Mesenchymal stem cell (in vitro differentiated cells and primary cell): ENCODE results near the gene ANKRD27.

Experiments used
- DNase-seq: peaks from one replicate; pipeline ENCODE4 v3.0.0-alpha.2; 2013
- H2AFZ ChIP-seq: one replicate; pipeline ENCODE4 v1.6.1; 2013; ENCODE audit warnings: low read depth, mild to moderate bottlenecking, control low read depth, inconsistent platforms, low read length, moderate library complexity
- H2AK5ac ChIP-seq: 2 replicates; pipeline ENCODE4 v1.6.1; 2013; ENCODE audit warnings: low read length, moderate library complexity, mild to moderate bottlenecking, inconsistent platforms; ENCODE audit not compliant: severe bottlenecking
- H2BK120ac ChIP-seq: one replicate; pipeline ENCODE4 v1.6.1; 2013; ENCODE audit warnings: low read depth, mild to moderate bottlenecking, inconsistent platforms, low read length, moderate library complexity
- H2BK12ac ChIP-seq, 2 experiments: one replicate each; pipeline ENCODE4 v1.6.1; 2013; ENCODE audit warnings: inconsistent platforms in 2 of 2, low read length in 2 of 2, mild to moderate bottlenecking in 2 of 2, moderate library complexity in 2 of 2, control low read depth in 1 of 2
- H2BK15ac ChIP-seq: one replicate; pipeline ENCODE4 v1.6.1; 2013; ENCODE audit warnings: mild to moderate bottlenecking, low read depth, inconsistent platforms; ENCODE audit not compliant: poor library complexity, severe bottlenecking
- H2BK5ac ChIP-seq: 2 replicates; pipeline ENCODE4 v1.6.1; 2013; ENCODE audit warnings: low read depth, mild to moderate bottlenecking, low read length, control low read depth, inconsistent platforms; ENCODE audit not compliant: poor library complexity, severe bottlenecking
- H3K14ac ChIP-seq, 2 experiments: one replicate each; pipeline ENCODE4 v1.6.1; 2013; ENCODE audit warnings: inconsistent platforms in 2 of 2, low read length in 2 of 2, control low read depth in 1 of 2, mild to moderate bottlenecking in 1 of 2, moderate library complexity in 1 of 2
- H3K18ac ChIP-seq, 2 experiments: one replicate each; pipeline ENCODE4 v1.6.1; 2013; ENCODE audit warnings: inconsistent platforms in 2 of 2, low read length in 2 of 2, control low read depth in 1 of 2, low read depth in 1 of 2, mild to moderate bottlenecking in 1 of 2
- H3K23ac ChIP-seq, 2 experiments: one replicate each; pipeline ENCODE4 v1.6.1; 2013; ENCODE audit warnings: inconsistent platforms in 2 of 2, low read length in 2 of 2, mild to moderate bottlenecking in 2 of 2, moderate library complexity in 2 of 2, control low read depth in 1 of 2
- H3K27ac ChIP-seq: 2 replicates; pipeline ENCODE4 v1.5.1; 2013; ENCODE audit warnings: mild to moderate bottlenecking, moderate library complexity, low read length, control low read depth, inconsistent platforms; ENCODE audit not compliant: poor library complexity, severe bottlenecking
- H3K27me3 ChIP-seq, 2 experiments: 2 replicates each; pipeline versions ENCODE4 v1.6.1 to v1.7.0; 2013; ENCODE audit warnings: low read length in 2 of 2, mild to moderate bottlenecking in 2 of 2, moderate library complexity in 2 of 2, control low read depth in 1 of 2, inconsistent platforms in 1 of 2; ENCODE audit not compliant: control insufficient read depth in 1 of 2, insufficient read depth in 1 of 2
- H3K36me3 ChIP-seq, 2 experiments: 2 replicates each; pipeline versions ENCODE4 v1.6.1 to v1.7.0; 2013; ENCODE audit warnings: low read length in 2 of 2, control low read depth in 1 of 2, inconsistent platforms in 1 of 2, low read depth in 1 of 2, mild to moderate bottlenecking in 1 of 2; ENCODE audit not compliant: insufficient read depth in 2 of 2, control insufficient read depth in 1 of 2
- H3K4ac ChIP-seq, 2 experiments: one replicate each; pipeline ENCODE4 v1.6.1; 2013; ENCODE audit warnings: inconsistent platforms in 2 of 2, low read length in 2 of 2, mild to moderate bottlenecking in 2 of 2, moderate library complexity in 2 of 2, control low read depth in 1 of 2, low read depth in 1 of 2
- H3K4me1 ChIP-seq: 2 replicates; pipeline ENCODE4 v1.6.1; 2013; ENCODE audit warnings: low read depth, low read length, control low read depth; ENCODE audit not compliant: control insufficient read depth, insufficient read depth
- H3K4me2 ChIP-seq: 2 replicates; pipeline ENCODE4 v1.6.1; 2013; ENCODE audit warnings: low read length, mild to moderate bottlenecking, inconsistent platforms; ENCODE audit not compliant: poor library complexity, severe bottlenecking
- H3K4me3 ChIP-seq, 2 experiments: 2 replicates each; pipeline versions ENCODE4 v1.5.1 to v1.7.0; 2013; ENCODE audit warnings: low read length in 2 of 2, mild to moderate bottlenecking in 2 of 2, control low read depth in 1 of 2, low read depth in 1 of 2; ENCODE audit not compliant: insufficient read depth in 1 of 2
- H3K79me1 ChIP-seq: replicated peaks from 2 replicates; pipeline ENCODE4 v1.6.1; 2013; ENCODE audit warnings: mild to moderate bottlenecking, control low read depth, low read length, inconsistent platforms; ENCODE audit not compliant: poor library complexity, severe bottlenecking
- H3K9ac ChIP-seq: 2 replicates; pipeline ENCODE4 v1.7.0; 2013; ENCODE audit warnings: mild to moderate bottlenecking, low read length, moderate library complexity
- H3K9me3 ChIP-seq: 2 replicates; pipeline ENCODE4 v1.7.0; 2013; ENCODE audit warnings: mild to moderate bottlenecking, low read length; ENCODE audit not compliant: control insufficient read depth
- H4K8ac ChIP-seq: one replicate; pipeline ENCODE4 v1.6.1; 2013; ENCODE audit warnings: inconsistent platforms, mild to moderate bottlenecking, low read length, moderate library complexity
- H4K91ac ChIP-seq: one replicate; pipeline ENCODE4 v1.6.1; 2013; ENCODE audit warnings: mild to moderate bottlenecking, low read length, inconsistent platforms
- WGBS: methylation state at CpG from one replicate; pipeline ENCODE4 v1.1.7; 2013; ENCODE audit warnings: mixed read lengths; 5-methylcytosine and 5-hydroxymethylcytosine counted together

Gene ANKRD27

GRCh38 chr19:32672841-32673240 is 2.1 kb downstream of the ANKRD27 start:
- H3K4me2 ChIP-seq: no peak overlapping the region
- no peak overlapping the region for H2BK5ac ChIP-seq
- no peak overlapping the region for H2AFZ ChIP-seq
- no peak overlapping the region for H2BK120ac ChIP-seq
- H4K8ac ChIP-seq: no peak overlapping the region
- H3K14ac ChIP-seq: no peak overlapping the region
- 86% methylated on average over 3 of the region's 3 CpGs for WGBS
- no peak overlapping the region for H4K91ac ChIP-seq
- H3K18ac ChIP-seq: no peak overlapping the region
- no peak overlapping the region for H2AK5ac ChIP-seq
- DNase-seq: no peak
- H2BK15ac ChIP-seq: no peak overlapping the region
- H3K27ac ChIP-seq: no peak overlapping the region
- H3K27me3 ChIP-seq: peaks cover 18 to 21% of the 10 kb centered on the region in 2 experiments
- H2BK12ac ChIP-seq: no peak overlapping the region
- no peak overlapping the region for H3K4me3 ChIP-seq
- H3K9me3 ChIP-seq: no peaks in the 10 kb centered on the region
- no peak overlapping the region for H3K4ac ChIP-seq
- H3K79me1 ChIP-seq: peaks cover 18% of the 10 kb centered on the region
- peaks cover 33% of the 10 kb centered on the region for H3K4me1 ChIP-seq
- no peak overlapping the region for H3K23ac ChIP-seq
- no peak overlapping the region for H3K9ac ChIP-seq
- H3K36me3 ChIP-seq: no peaks in the 10 kb centered on the region

- Histone ChIP-seq H4K91ac (peak overlapping the region; percentile 25), H2AK5ac (no peak overlapping the region), H3K23ac (no peak overlapping the region), H2AFZ (no peak overlapping the region), H3K27me3 (peaks cover 10 to 13% of the 10 kb centered on the region in 2 experiments), H3K4me3 (no peak overlapping the region), H2BK12ac (no peak overlapping the region), H3K36me3 (peaks cover 0 to 1% of the 10 kb centered on the region in 2 experiments), H2BK5ac (no peak overlapping the region), H3K4ac (no peak overlapping the region), H3K27ac (no peak overlapping the region), H3K4me2 (no peak overlapping the region), H3K79me1 (peaks cover 18% of the 10 kb centered on the region), H3K14ac (no peak overlapping the region), H3K4me1 (peaks cover 32% of the 10 kb centered on the region), H2BK15ac (no peak overlapping the region), H4K8ac (no peak overlapping the region), H3K9ac (peak overlapping the region; percentile 27), H3K18ac (no peak overlapping the region), H3K9me3 (no peaks in the 10 kb centered on the region), H2BK120ac (no peak overlapping the region)
- WGBS: 80% methylated on average over 11 of the region's 14 CpGs
- DNase-seq: no peak
Measured at GRCh38 chr19:32671883-32672593, 2.9 kb downstream of the ANKRD27 start.

GRCh38 chr19:32669310-32669709 is 5.7 kb downstream of the ANKRD27 start:
- Histone ChIP-seq H3K9ac (no peak overlapping the region), H3K27ac (no peak overlapping the region), H3K14ac (no peak overlapping the region), H3K4me1 (peaks cover 14% of the 10 kb centered on the region), H4K8ac (no peak overlapping the region), H3K18ac (no peak overlapping the region), H3K27me3 (no peaks in the 10 kb centered on the region), H4K91ac (no peak overlapping the region), H3K4ac (no peak overlapping the region), H3K4me2 (no peak overlapping the region), H3K79me1 (peaks cover 24% of the 10 kb centered on the region), H3K23ac (no peak overlapping the region), H2BK5ac (no peak overlapping the region), H2BK12ac (no peak overlapping the region), H2AFZ (no peak overlapping the region), H3K4me3 (no peak overlapping the region), H2AK5ac (no peak overlapping the region), H3K9me3 (no peaks in the 10 kb centered on the region), H3K36me3 (peaks cover 3 to 11% of the 10 kb centered on the region in 2 experiments), H2BK15ac (no peak overlapping the region), H2BK120ac (no peak overlapping the region)
- no peak for DNase-seq
- 95% methylated on average over 3 of the region's 3 CpGs for WGBS

- H3K4me2 ChIP-seq: no peak overlapping the region
- no peak overlapping the region for H3K27ac ChIP-seq
- no peak overlapping the region for H3K14ac ChIP-seq
- peaks cover 25% of the 10 kb centered on the region for H3K79me1 ChIP-seq
- H2BK120ac ChIP-seq: no peak overlapping the region
- peaks cover 3 to 11% of the 10 kb centered on the region in 2 experiments for H3K36me3 ChIP-seq
- no peak overlapping the region for H4K91ac ChIP-seq
- no peak overlapping the region for H2BK15ac ChIP-seq
- no peak overlapping the region for H2BK12ac ChIP-seq
- H2BK5ac ChIP-seq: no peak overlapping the region
- H3K4me3 ChIP-seq: no peak overlapping the region
- no peak for DNase-seq
- WGBS: 97% methylated on average over 6 of the region's 6 CpGs
- no peaks in the 10 kb centered on the region for H3K9me3 ChIP-seq
- H3K9ac ChIP-seq: no peak overlapping the region
- H4K8ac ChIP-seq: no peak overlapping the region
- no peak overlapping the region for H2AFZ ChIP-seq
- no peak overlapping the region for H3K18ac ChIP-seq
- no peaks in the 10 kb centered on the region for H3K4me1 ChIP-seq
- no peak overlapping the region for H3K23ac ChIP-seq
- H2AK5ac ChIP-seq: no peak overlapping the region
- no peaks in the 10 kb centered on the region for H3K27me3 ChIP-seq
- no peak overlapping the region for H3K4ac ChIP-seq
Measured at GRCh38 chr19:32666084-32666483, 8.9 kb downstream of the ANKRD27 start.
